ENCODE measurements around the gene AOPEP.

AOPEP gene

GRCh38 chr9:94993160-94993820 lies 266.8 kb downstream of the AOPEP start:
- DNase-seq (ENCODE audit: low spot score) = no peak

- DNase-seq (ENCODE audit: low spot score) = no peak
Observed at GRCh38 chr9:94993821-94994165, 267.3 kb downstream of the AOPEP start.

- no peak for DNase-seq (ENCODE audit: low spot score)
Observed at GRCh38 chr9:94995048-94995693, 268.7 kb downstream of the AOPEP start.

GRCh38 chr9:94996641-94997040 lies 270.1 kb downstream of the AOPEP start:
- DNase-seq (ENCODE audit: low spot score) = no peak

- DNase-seq (ENCODE audit: low spot score) = no peak
Observed at GRCh38 chr9:94997727-94998126, 271.2 kb downstream of the AOPEP start.

GRCh38 chr9:94999832-95000231 lies 273.3 kb downstream of the AOPEP start:
- DNase-seq (ENCODE audit: low spot score) = no peak

GRCh38 chr9:95000821-95001220 lies 274.3 kb downstream of the AOPEP start:
- DNase-seq (ENCODE audit: low spot score) = no peak

GRCh38 chr9:95001720-95002119 lies 275.2 kb downstream of the AOPEP start:
- DNase-seq (ENCODE audit: low spot score) = no peak

GRCh38 chr9:95003689-95004410 lies 277.4 kb downstream of the AOPEP start:
- no peak for DNase-seq (ENCODE audit: low spot score)

- DNase-seq (ENCODE audit: low spot score) = peak; percentile 57
Observed at GRCh38 chr9:95004411-95005277, 278.1 kb downstream of the AOPEP start.

- DNase-seq (ENCODE audit: low spot score) = no peak
Observed at GRCh38 chr9:95005278-95006143, 279.0 kb downstream of the AOPEP start.

- DNase-seq (ENCODE audit: low spot score) = no peak
Observed at GRCh38 chr9:95007226-95007869, 280.8 kb downstream of the AOPEP start.

- no peak for DNase-seq (ENCODE audit: low spot score)
Observed at GRCh38 chr9:95008151-95008771, 281.8 kb downstream of the AOPEP start.

- no peak for DNase-seq (ENCODE audit: low spot score)
Observed at GRCh38 chr9:95009459-95009858, 283.0 kb downstream of the AOPEP start.

- DNase-seq (ENCODE audit: low spot score) = no peak
Observed at GRCh38 chr9:95010431-95010838, 283.9 kb downstream of the AOPEP start.

- no peak for DNase-seq (ENCODE audit: low spot score)
Observed at GRCh38 chr9:95012035-95012708, 285.7 kb downstream of the AOPEP start.

- no peak for DNase-seq (ENCODE audit: low spot score)
Observed at GRCh38 chr9:95012902-95013301, 286.4 kb downstream of the AOPEP start.

- DNase-seq (ENCODE audit: low spot score) = no peak
Observed at GRCh38 chr9:95014917-95015316, 288.4 kb downstream of the AOPEP start.

GRCh38 chr9:95015569-95015968 lies 289.1 kb downstream of the AOPEP start:
- DNase-seq (ENCODE audit: low spot score) = no peak

- DNase-seq (ENCODE audit: low spot score) = no peak
Observed at GRCh38 chr9:95017062-95017461, 290.6 kb downstream of the AOPEP start.
